GM19324 (cell line): ENCODE results near the gene NEK5.
"Not testable (repeated sequence)": the region's sequence is repeated elsewhere in the genome, so short reads cannot be mapped to it uniquely, and the experiment has no call there.

Experiments used
- ATAC-seq: cut with Tn5 transposase; IDR thresholded peaks from one replicate; pipeline ENCODE4 v1.9.1; 2021; ENCODE audit warnings: mild to moderate bottlenecking, moderate library complexity; ENCODE audit not compliant: unreplicated experiment, low FRiP score

The NEK5 gene, protein sequence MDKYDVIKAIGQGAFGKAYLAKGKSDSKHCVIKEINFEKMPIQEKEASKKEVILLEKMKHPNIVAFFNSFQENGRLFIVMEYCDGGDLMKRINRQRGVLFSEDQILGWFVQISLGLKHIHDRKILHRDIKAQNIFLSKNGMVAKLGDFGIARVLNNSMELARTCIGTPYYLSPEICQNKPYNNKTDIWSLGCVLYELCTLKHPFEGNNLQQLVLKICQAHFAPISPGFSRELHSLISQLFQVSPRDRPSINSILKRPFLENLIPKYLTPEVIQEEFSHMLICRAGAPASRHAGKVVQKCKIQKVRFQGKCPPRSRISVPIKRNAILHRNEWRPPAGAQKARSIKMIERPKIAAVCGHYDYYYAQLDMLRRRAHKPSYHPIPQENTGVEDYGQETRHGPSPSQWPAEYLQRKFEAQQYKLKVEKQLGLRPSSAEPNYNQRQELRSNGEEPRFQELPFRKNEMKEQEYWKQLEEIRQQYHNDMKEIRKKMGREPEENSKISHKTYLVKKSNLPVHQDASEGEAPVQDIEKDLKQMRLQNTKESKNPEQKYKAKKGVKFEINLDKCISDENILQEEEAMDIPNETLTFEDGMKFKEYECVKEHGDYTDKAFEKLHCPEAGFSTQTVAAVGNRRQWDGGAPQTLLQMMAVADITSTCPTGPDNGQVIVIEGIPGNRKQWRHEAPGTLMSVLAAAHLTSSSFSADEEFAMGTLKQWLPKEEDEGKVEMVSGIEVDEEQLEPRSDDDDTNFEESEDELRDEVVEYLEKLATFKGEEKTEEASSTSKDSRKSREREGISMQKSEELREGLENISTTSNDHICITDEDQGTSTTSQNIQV

DNA sequence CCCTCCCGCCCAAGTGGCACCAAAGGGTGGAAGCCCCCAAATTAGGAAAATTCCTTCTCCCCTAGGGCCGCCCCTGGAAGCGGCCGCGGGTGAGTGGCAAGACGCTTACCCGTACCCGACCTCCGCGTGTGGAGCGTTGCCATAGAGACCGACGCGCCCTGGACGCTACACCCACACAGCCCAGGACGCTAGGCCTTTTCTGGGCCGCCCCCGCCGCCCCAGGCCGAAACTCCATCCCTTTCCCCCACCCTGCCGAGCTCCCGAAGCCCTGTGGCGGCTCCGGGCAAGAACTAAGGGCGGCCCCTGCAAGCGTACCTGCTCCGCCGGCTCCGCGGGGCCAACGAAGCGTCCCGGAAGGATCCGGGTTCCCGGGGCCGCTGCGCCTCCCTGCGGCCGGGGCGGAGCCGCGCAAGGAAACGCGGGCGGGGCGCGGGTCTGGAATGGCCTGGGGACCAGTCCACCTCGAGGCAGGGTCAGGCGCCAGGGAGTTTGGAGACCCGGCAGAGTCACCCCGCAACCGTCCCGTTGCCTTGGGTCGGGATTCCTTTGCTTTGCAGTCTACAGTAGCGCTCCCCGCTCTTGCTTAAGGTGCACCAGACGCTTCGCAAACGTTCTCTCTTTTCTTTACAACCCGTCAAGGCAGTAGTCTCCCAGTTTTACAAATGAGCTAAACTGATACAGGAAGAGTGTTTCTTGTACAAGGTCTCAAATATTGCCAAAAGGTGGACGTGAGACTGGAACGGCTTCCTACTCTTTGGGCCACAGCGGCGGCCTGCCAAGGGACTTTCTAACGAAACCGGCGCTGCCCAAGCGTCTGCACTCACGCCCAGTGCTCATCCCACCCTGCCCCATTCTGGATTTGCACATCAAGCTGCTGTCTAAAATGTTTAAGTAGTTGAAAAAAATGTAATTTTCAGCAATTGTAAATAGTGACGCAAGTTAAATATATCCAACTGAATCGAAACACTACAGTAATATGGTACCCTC, at the start of gene NEK5:
Gene NEK5, minus strand, starts transcription at position 360 of the 987 bp plus-strand sequence. CDS start 1,591 bp downstream, outside the sequence.
- peak; percentile 68 for ATAC-seq

DNA sequence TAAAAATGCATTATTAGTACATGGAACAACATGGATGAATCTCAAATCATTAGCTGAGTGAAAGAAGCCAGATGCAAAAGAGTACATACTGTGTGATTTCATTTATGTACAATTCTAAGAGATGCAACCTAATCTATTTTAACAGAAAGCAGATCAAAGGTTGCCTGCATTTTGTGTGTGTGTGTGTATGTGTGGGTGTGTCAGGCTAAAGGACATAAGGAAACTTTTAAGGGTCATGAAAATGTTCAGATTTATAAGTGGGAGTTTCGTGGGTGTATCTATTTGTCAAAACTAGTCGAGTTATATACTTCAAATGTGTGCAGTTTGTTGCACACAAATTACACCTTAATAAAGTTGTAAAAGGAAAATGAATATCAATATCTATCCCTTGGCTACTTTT, 48.4 kb upstream of the NEK5 start:
- ATAC-seq, result no peak

DNA sequence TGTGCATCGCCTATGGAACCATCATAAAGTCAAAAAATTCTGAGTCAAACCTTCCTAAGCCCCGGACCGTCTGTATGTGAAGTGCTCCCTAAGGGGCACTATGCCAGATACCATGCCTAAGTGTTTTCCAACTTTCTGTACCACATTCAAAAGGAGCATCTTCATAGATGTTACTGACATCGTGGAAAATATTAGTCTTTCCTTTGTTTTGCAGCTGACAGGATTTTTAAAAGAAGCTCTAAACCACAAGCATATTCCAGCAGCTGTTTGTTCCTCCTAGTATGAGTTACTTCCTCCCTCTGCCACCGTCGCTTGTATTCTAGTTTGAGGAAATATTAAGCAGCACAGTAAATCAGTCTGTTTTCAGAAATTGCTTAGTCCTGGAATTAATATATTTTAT, 45.1 kb upstream of the NEK5 start:
- not testable (repeated sequence) for ATAC-seq

DNA sequence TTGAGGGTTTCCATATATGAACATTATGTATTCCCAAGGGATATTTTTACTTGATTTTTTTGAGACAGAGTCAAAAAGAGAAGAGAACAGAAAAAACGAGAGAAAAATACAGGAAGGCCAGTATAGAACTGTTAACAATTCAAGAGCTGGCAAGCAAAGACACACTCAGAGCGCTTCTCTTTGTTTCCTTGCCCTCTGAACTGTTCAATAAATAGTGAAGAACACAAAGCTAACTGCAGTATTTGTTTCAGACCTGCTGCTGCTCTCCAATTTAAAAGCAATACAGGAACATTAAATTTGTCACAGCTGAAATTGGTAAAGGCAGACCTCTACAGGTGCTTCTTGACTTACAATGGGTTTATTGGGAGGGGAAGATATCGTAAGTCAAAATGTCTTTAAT, 44.5 kb upstream of the NEK5 start:
- ATAC-seq, result no peak

DNA sequence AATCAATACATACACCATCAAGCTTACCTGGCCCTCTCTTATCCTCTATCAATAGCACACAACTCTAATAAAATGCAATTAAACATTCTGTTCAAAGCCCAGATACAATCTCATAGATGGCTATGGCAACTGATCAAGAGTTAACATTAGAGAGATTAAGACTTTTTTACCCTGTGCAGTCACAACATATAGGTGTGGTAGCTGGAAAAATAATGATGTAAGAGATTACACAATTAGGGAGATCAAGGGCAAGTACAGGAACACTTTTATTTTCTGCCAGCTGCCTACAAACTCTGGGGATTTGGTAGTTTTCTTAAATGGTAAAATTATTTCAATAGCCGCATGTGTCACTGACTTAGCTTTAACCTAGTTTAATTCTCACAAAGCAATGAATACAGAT, 42.8 kb upstream of the NEK5 start:
- not testable (repeated sequence) for ATAC-seq

DNA sequence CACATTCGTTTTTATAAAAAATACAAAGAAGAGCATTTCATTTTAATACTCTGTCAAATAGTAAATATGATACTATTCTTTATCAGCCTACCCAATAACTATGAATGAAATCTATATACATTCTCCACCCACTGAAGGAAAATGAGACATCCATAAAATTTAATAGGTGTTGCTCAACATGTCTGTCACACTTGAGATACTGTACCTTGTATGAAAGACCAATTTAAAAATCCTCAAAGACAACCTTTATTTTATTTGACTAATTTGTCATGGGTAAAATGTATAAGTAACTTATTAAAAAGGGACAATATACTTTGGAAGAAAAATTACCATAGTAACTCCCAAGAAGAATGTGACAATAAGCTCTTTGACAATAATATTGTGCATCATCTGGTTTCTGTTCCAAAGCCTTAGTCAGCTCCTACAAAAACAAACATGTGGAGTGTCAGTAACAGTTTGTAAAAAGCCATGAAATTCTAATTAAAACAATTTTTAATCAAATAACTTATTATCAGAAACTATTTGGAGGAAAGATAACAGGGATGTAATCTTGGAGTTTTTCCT, 42.0 kb upstream of the NEK5 start:
- not testable (repeated sequence) for ATAC-seq

DNA sequence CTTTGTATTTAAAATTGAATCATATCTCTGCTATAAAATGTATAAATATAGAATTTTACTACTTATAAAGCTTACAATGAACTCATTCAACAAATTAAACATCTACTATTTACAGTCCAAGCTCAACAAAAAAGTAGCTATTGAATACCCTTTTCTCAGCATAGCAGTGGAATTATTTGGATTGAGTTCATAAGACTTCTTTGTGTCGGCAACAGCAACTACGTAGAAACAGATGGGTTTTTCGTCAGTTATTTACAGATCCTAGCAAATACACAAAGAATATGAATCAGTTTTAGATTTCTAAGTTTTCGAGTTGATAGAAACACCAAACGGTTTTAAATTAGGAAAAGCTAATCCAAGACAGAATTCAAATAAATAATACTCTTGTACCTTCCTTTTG, 41.0 kb upstream of the NEK5 start:
- no peak for ATAC-seq

DNA sequence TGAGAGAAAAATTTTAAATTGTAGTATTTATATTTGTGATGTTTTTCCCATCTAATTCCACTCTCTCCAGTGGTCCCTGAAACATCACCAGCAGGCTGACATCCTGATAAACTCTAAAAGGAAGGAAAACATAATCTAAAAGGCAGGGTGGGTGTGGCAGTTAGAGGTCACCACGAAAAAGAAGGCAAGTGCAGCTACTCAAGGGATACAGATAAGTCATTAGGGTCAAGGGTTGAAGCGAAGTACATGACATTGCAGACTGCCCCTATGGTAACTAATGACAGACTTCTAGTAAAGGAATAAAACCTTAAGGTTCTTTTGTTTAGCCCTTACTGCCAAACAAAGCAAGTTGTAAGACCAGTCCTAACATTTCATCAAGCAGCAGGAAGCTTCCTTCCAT, 36.5 kb upstream of the NEK5 start:
- no peak for ATAC-seq

DNA sequence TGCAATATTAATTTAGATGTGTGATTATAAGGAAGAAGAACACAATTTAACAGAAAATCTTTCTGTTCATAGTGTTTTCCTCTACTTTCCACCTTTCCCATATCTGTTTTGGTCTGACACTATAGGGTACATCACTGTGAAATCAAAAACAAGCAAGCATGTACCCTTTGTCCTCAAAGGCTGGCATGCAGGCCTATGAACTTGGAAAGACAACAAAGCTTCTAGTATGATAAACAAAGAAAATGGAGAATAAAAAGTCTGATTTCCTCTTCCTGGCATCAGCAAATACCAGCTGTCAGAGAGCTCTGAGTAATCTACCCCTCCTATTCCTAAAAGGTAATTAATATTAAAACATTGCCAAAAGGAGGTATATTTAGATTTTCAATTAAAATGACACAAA, 36.1 kb upstream of the NEK5 start:
- ATAC-seq, result no peak

DNA sequence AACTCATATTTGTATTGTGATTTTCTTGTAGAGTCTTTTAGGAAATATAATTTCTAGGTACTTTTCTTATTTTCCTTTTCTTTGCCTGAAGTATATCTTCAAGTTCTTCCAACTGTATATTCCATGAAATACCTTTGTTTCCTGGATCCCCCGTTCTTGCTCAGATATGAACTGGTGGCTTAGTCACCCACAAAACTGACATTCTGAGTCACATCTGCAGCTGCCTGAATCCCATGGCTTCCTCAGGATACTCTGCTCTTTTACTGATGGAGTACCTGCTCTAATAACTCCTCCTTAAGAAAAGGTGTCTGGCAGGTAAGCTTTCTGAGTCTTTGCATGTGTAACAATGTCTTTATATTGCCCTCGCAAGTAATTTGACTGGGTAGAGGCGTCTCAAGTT, 35.0 kb upstream of the NEK5 start:
- ATAC-seq, result not testable (repeated sequence)

DNA sequence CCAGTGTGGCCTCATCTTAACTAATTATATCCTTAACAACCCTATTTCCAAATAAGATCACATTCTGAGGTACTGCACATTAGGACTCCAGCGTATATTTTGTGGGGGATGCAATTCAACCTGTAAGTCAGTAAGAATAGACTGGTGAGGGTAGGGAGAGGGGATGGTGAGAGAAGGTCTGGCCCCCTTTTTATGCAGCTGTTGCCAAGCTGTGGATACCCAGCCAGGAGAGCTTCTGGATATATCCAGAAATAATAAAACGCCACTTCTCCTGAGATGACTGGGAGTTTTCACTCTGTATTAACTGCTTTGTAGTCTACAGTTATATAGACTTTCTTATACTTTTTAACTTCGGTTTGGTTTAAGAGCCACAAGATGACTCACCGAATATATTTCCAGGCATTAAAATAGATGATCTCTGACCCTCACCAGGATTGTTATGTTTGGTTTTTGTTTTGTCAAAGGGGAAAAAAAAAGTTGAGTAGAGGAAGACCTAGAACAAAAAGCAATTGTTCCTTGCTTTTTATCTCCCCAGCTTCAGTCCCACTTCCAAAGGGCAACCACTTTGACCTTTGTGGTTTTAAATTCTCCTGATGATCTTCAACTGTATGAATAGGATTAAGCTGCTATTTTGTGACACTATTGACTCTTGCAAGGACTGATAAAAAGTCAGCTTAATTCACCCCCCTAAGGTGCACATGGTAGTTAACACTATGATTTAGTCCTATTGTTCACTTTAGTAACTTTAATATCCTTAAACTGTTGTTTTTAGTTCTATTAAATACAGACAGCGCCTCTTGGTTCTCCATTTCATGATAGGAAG, 33.6 kb upstream of the NEK5 start:
- no peak for ATAC-seq

DNA sequence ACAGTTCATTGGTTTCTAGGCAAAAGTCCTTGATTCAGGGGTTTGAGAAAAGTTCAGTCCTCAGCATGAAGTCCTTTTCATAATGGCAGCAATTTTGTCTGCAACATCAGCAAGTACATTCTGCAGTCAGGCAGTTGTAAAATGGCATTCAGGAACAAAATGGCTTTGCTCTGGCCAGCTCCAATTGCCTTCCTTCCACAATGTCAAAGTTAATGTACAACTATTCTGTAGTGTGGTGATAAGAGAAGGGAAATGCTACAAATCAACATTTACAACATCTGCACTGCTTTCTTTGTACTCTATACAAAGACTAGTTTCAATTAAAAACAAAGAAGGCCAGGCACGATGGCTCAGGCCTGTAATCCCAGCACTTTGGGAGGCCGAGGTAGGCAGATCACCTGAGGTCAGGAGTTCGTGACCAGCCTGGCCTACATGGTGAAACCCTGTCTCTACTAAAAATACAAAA, 32.3 kb upstream of the NEK5 start:
- no peak for ATAC-seq

DNA sequence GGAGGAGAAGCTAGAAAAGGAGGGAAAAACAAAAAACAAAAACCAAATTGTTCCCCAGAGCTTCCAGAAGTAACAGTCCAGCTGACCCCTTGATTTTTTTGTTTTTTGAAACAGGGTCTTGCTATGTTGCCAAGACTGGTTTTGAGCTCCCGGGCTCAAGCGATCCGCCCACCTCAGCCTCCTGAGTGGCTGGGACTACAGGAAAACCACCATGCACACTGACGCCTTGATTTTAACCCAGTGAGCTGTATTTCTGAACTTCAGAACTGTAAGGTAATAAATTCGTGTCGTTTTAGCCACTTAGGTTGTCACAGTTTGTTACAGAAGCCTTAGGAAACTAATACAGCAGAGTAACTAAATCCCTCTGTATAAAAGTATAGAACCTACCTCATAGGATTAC, 31.6 kb upstream of the NEK5 start:
- ATAC-seq, result no peak

DNA sequence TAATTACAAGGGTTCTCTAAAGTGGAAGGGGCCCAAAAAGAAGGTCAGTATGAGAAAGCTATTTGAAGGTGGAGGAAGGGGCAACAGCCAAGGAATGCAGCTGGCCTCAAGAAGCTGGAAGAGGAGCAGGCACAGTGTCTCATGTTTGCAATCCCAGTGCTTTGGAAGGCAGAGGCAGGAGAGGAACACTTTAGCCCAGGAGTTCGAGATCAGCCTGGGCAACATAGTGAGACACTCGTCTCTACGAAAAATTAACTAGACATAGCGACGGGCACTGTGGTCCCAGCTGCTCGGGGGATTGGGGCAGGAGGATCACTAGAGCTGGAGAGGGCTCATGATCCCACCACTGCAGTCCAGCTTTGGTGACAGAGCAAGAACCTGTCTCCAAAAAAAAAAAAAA, 31.2 kb upstream of the NEK5 start:
- no peak for ATAC-seq

DNA sequence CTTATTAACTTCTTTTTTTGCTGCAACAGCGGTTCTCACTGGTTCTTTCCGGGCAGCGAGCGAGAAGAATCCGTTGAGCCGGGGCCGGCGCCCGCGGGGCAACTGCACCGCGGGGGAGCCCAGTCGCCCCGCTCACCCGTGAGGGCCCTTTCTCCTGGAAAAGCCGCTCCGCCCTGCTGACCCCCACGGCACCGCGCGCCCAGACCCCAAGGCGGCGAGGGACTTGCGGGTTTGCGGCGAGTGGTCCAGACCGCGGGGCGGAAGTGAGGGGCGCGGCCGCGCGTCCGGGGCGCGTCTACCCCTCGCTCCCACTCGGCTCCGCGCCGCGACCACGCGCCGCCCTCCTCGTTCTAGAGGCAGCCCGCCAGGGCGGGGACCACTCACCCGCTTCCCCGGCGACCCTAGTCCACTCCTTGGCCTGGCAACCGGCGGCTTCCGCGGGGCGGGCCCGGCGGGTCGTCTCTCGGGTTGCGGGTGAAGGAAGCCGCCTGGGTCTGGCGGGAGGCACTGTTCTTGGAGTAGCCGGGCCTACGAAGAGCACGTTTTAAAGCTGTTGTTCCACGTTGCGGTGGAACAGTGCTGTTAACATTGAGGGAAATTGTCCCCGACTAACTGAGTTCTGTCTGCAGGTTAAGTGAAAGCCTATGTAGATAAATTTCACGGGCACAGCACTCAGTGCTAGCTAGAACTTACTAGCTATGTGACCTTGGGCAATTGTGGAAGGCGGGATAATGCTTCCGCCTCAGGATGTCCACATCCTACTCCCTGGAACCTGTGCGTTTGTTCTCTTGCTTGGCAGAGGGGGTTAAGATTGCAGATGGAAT, 30.5 kb upstream of the NEK5 start, which contains the start of gene NEK3:
Gene NEK3, minus strand, starts transcription at position 439 of the 824 bp plus-strand sequence. CDS start 3,406 bp downstream, outside the sequence.
- ATAC-seq, result peak; percentile 85

DNA sequence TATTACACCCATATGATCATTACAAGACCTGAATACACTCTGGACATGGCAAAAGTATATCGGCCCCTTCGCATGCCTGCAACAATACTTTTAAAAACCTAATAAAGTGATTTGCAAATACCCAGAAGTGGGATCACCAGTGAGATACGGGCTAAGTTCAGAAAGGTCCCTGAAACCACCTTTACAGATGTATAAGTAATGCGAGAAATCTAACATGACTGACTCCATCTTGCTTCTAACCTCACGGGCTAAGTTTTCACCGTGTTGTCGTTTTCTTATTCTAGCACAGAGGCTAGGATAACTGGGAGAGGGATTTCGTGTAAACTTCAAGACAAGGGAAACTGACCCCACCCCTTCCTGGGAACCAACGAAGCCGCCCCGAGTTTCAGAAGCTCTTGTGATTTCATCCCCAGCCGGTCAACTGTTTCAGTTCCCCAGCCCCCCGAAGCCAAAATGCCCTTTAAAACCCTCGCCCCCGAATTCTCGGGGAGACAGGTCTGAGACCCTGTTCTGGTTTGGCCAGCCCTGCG, 29.8 kb upstream of the NEK5 start:
- peak; percentile 21 for ATAC-seq

DNA sequence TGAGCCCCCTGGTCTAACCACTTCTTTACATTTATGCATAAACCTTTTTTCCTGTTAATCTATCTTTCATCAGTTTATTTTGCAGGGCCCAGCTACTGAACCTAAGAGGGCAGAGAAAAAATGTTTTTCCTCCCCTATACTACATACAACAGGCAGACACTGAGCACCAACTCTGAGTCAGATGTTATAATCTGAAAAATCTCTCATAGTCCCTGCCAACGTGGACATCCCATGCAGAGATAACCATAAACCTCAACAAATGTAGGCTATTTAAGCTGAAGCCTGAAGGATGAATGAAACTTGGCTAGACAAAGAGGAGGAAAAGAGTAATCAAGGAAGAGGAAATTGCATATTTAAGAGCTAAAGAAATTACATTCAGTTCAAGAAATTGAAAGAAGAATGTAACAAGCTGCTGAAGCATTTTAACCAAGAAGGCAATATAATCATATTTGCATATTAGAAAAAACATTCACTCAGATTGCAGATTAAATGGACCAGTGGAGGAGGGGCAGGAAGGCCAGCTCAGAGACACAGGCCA, 27.9 kb upstream of the NEK5 start:
- ATAC-seq, result no peak

DNA sequence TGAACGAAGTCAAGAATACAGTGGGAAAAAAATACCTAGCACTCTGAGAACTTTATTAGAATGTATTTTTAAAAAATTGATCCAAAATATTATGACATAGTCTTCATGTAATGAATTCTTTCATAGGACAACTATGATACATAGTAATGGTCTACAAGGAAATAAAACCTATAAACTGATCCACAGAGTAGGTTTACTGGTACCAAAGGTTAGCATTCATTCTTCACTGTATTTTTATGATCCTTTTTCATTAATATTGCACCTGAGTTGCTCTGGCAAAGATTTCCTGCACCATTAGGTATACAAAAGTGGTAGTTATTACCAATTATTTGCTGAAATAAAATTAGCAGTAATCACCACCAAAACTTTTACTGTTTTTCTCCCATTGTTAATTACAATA, 26.3 kb upstream of the NEK5 start:
- no peak for ATAC-seq
